ENCODE data around the gene BRD3. TPM values are rescaled to one million over a fixed set of nuclear protein-coding genes. Genes with fewer than 3 reads are reported as not detected.

BRD3 gene
- total and polyA plus RNA-seq, 2 of the 8 experiments (the other 6 are each of a cell fraction or from before 2014, with no cell fraction given), result 31.0 to 82.7 TPM

DNA sequence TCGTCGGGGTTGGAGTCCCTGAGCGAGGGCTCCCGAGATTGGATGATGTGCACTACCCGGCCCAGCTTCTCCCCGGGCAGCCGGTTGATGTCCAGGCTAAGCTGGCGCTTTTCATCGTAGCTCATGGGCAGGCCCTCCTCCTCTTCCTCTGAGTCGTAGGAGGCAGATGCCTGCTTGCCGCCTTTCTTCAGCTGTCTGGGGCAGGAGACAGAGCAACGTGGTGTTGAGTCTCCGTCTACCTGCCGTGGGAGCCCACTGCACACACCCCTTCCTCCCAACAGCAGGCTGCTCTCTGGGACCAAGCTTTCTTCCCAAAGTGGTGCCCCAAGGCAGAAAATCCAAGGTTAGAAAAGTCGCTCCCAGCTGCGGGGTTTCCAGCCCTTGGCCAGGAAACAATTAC is 31.7 kb downstream of the BRD3 start:
- Histone ChIP-seq H3K9ac (replicated peaks in 1 of 4; ENCODE audit: extremely low read depth in 1 of 4, low read depth in 3 of 4, low read length in 3 of 4) (no peak overlapping the region), H3K9me3 (ENCODE audit: insufficient read depth in 2 of 2, low read depth in 1 of 2, low read length in 1 of 2) (no peaks in the 10 kb centered on the region), H3K4me3 (ENCODE audit: extremely low read depth in 1 of 4, insufficient read depth in 2 of 4, low read depth in 3 of 4, low read length in 4 of 4) (no peak overlapping the region), H3K18ac (ENCODE audit: extremely low read depth, low read length) (no peak overlapping the region), H4K20me1 (replicated peaks in 1 of 2; ENCODE audit: control insufficient read depth in 1 of 2, insufficient read depth in 2 of 2, low read length in 2 of 2) (peaks cover 6% of the 10 kb centered on the region in 2 experiments), H3K23ac (ENCODE audit: insufficient read length) (no peak overlapping the region), H4K8ac (ENCODE audit: extremely low read depth, insufficient read depth, low read length) (no peak overlapping the region), H3K14ac (ENCODE audit: insufficient read length) (no peak overlapping the region), H3K4me2 (ENCODE audit: insufficient read depth in 1 of 2, low read depth in 2 of 2, low read length in 2 of 2) (no peak overlapping the region), H4K5ac (ENCODE audit: insufficient read length, low read depth, low read length) (no peak overlapping the region), H3K4ac (replicated peaks; ENCODE audit: insufficient read length, low read depth, low read length) (no peak overlapping the region), H3K27ac (ENCODE audit: low read depth, low read length) (no peak overlapping the region), H2AK5ac (ENCODE audit: low read depth, low read length) (no peak overlapping the region), H2BK15ac (ENCODE audit: low read length) (no peak overlapping the region), H2AFZ (ENCODE audit: low read length) (no peak overlapping the region), H3K36me3 (ENCODE audit: control insufficient read depth in 2 of 4, insufficient read depth in 4 of 4, low read length in 3 of 4) (peaks cover 38 to 78% (median 59%) of the 10 kb centered on the region in 4 experiments), H3K23me2 (ENCODE audit: low read depth, low read length) (no peaks in the 10 kb centered on the region), H3K79me2 (ENCODE audit: control insufficient read depth in 1 of 2, insufficient read depth in 2 of 2, low read length in 2 of 2) (no peaks in the 10 kb centered on the region), H3K79me1 (ENCODE audit: low read depth, low read length) (no peaks in the 10 kb centered on the region), H2BK20ac (ENCODE audit: low read length) (no peak overlapping the region), H2BK12ac (ENCODE audit: low read depth, low read length) (no peak overlapping the region), H3K27me3 (replicated peaks in 1 of 4; ENCODE audit: control insufficient read depth in 3 of 4, extremely low read depth in 1 of 4, insufficient read depth in 3 of 4, low read length in 3 of 4) (no peaks in the 10 kb centered on the region), H2BK120ac (replicated peaks; ENCODE audit: low read depth, low read length) (no peak overlapping the region), H3K4me1 (replicated peaks in 1 of 4; ENCODE audit: control insufficient read depth in 3 of 4, insufficient read depth in 4 of 4, low read length in 3 of 4) (no peaks in the 10 kb centered on the region), H3K56ac (replicated peaks; ENCODE audit: insufficient read length, low read depth, low read length) (no peak overlapping the region), H2BK5ac (ENCODE audit: low read depth, low read length) (no peak overlapping the region), H4K91ac (replicated peaks; ENCODE audit: insufficient read length, low read length) (no peak overlapping the region)
- FAIRE-seq (no peak), DNase-seq (ENCODE audit: low read depth in 1 of 2, low spot score in 2 of 2) (no peak)
- ChIA-PET POLR2A (ENCODE audit: partially characterized antibody) (interaction anchor here (1.3 to 1.6 kb wide), 3 partner anchors 10 to 22 kb away, joined by 3 to 5 read pairs (median 5); no protein-coding TSS in a partner anchor), CTCF (ENCODE audit: partially characterized antibody) (interaction anchor here (1.0 to 1.2 kb wide), 2 partner anchors 11 to 254 kb away, joined by 3 to 4 read pairs; no protein-coding TSS in a partner anchor)
- WGBS, 2 experiments (ENCODE audit: extremely low coverage in 1 of 2, insufficient coverage in 1 of 2, insufficient read length in 1 of 2, insufficient replicate concordance in 2 of 2, low coverage in 1 of 2, low lambda C conversion rate in 2 of 2, missing lambda C conversion rate in 1 of 2), result 96% methylated on average over 13 of the region's 16 CpGs; no CpG with 5 or more reads in 1 of the 2 experiments
- TF ChIP-seq BRCA1 (IDR thresholded peaks at IDR 0.05; ENCODE audit: low read depth, low read length) (no peak), TBP (IDR thresholded peaks at IDR 0.05; ENCODE audit: low read depth, low read length) (no peak), PHF8 (conservative IDR thresholded peaks at IDR 0.05; ENCODE audit: low read depth, low read length) (no peak), SRF (IDR thresholded peaks at IDR 0.05; ENCODE audit: low read depth, low read length) (no peak), EP300 (IDR thresholded peaks at IDR 0.05; ENCODE audit: borderline replicate concordance in 1 of 2, low read depth in 2 of 2, low read length in 2 of 2) (no peak), ZNF274 (IDR thresholded peaks at IDR 0.05; ENCODE audit: borderline replicate concordance, extremely low read depth, low read length) (no peak), POU5F1 (IDR thresholded peaks at IDR 0.05; ENCODE audit: low read depth, low read length) (no peak), CREB1 (IDR thresholded peaks at IDR 0.05) (no peak), GTF2F1 (IDR thresholded peaks at IDR 0.05; ENCODE audit: borderline replicate concordance, low read depth, low read length) (no peak), CHD2 (IDR thresholded peaks at IDR 0.05; ENCODE audit: low read length) (no peak), KDM5A (IDR thresholded peaks at IDR 0.05; ENCODE audit: low read length) (no peak), TAF1 (IDR thresholded peaks at IDR 0.05; ENCODE audit: low read depth, low read length) (no peak), KDM4A (IDR thresholded peaks at IDR 0.05; ENCODE audit: low read depth, low read length, severe bottlenecking) (no peak)
- TF ChIP-seq, protein P1, sequence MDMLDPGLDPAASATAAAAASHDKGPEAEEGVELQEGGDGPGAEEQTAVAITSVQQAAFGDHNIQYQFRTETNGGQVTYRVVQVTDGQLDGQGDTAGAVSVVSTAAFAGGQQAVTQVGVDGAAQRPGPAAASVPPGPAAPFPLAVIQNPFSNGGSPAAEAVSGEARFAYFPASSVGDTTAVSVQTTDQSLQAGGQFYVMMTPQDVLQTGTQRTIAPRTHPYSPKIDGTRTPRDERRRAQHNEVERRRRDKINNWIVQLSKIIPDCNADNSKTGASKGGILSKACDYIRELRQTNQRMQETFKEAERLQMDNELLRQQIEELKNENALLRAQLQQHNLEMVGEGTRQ (IDR thresholded peaks at IDR 0.05; ENCODE audit: low read length), result no peak
